CD4-positive, alpha-beta T cell treated with Interleukin-17A for 4 hours (primary cell): ENCODE data around the gene BAD.
"Not testable (repeated sequence)": the region's sequence is repeated elsewhere in the genome, so short reads cannot be mapped to it uniquely, and the experiment has no call there.

Source experiments
- DNase-seq: peaks from one replicate; pipeline ENCODE4 v3.0.0-alpha.2; 2020; ENCODE audit warnings: mixed read lengths

Gene BAD

DNA sequence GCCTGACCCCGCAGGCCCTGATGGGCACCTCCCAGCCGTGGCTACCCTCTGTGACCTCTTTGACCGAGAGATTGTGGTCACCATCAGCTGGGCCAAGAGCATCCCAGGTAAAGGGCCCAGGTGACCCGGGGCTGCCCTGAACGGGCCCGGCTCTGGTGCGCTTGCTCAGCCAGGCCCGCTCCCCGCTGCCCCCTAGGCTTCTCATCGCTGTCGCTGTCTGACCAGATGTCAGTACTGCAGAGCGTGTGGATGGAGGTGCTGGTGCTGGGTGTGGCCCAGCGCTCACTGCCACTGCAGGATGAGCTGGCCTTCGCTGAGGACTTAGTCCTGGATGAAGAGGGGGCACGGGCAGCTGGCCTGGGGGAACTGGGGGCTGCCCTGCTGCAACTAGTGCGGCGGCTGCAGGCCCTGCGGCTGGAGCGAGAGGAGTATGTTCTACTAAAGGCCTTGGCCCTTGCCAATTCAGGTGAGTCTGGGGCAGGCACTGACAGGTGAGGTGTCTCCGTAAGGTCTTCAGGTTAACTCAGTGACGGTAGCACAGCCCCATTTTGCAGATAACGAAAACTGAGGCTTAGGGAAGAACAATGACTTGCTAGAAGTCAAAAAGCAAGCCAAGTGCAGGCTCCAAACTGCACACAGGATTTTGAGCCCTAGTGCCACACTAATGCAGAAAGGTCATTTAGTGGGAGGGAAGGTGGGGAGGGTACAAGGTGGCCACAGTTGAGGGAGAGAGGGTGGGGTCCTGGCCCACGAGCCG lies 30.5 kb upstream of the BAD start:
- DNase-seq, result no peak

DNA sequence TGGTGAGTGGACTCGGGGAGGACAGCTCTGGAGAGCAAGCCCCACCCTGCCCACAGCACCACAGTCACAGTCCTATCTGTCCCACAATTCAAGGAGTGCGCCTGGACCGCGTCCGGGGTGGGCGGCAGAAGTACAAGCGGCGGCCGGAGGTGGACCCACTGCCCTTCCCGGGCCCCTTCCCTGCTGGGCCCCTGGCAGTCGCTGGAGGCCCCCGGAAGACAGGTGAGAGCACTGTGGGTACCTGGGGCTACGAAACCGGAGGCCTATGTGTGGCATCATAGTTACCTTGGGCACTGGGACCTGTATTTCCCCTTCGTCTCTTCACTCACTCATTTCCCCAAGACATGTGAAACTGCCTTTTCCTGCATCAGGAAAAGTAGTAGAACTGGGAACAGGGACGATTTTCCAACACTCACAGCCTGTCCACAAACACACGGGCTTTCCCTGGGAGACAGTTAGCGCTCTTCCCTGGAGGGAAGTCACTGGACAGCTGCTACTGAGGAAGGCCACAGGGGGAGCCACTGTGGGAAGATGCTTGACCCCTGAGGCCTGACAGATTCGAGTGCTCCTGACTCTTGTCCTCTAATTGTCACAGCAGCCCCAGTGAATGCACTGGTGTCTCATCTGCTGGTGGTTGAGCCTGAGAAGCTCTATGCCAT lies 29.8 kb upstream of the BAD start:
- DNase-seq, result no peak

DNA sequence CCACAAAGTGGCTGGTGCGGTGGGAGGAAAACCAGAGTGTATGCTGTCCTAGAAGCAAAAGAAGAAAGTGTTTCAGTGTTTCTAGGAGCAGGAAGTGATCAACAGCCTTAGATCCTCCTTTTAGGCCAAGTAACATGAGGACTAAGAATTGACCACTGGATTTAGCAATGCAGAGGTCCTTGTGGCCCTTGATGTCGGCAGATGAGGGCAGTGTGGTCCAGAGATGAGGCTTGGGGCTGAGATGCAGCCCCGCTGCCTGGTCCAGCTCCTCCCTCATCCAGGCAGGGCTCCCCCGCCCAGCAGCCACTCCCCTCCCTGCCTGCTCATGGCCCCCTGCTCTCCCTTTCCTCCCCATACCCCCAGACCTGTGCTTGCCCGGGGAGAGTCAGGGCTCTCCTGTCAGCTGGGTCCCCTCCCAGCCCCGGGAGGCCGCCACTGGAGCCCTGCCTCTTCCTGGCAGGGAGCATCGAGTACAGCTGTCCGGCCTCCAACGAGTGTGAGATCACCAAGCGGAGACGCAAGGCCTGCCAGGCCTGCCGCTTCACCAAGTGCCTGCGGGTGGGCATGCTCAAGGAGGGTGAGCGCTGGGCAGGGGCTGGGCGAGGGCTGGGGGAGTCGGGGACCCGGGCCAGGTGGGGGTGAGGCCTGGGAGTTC lies 29.2 kb upstream of the BAD start:
- DNase-seq, result no peak

DNA sequence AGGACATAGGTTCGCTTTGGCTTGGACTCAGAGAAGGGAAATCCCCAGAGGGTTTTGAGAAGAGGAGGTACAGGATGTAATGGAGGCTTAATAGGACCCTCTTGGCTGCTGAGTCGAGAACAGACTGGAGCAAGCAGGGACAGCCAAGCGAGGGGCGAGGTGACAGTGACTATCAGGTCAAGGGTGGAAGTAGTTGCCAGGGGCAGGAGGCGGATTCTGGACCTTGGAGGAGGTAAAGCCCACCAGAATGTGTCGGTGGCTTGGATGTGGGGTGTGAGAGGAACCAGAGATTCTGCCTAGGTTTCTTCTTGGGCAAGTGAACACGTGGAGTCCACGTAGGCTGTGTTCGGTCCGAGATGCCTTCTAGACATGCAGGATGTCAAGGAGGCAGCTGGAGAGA lies 28.5 kb upstream of the BAD start:
- DNase-seq, result no peak

DNA sequence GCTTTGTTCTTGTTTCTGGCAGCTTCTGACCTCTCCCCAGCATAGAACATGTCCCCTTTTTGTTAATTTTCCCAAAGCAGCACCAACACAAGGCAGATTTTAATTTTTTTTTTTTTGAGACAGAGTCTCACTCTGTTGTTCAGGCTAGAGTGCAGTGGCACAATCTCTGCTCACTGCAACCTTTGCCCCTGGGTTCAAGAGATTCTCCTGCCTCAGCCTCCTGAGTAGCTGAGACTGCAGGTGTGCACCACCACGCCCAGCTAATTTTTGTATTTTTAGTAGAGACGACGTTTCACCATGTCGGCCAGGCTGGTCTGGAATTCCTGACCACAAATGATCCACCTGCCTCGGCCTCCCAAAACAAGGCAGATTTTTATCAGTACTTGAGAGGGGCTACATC lies 23.3 kb upstream of the BAD start:
- DNase-seq, result not testable (repeated sequence)

DNA sequence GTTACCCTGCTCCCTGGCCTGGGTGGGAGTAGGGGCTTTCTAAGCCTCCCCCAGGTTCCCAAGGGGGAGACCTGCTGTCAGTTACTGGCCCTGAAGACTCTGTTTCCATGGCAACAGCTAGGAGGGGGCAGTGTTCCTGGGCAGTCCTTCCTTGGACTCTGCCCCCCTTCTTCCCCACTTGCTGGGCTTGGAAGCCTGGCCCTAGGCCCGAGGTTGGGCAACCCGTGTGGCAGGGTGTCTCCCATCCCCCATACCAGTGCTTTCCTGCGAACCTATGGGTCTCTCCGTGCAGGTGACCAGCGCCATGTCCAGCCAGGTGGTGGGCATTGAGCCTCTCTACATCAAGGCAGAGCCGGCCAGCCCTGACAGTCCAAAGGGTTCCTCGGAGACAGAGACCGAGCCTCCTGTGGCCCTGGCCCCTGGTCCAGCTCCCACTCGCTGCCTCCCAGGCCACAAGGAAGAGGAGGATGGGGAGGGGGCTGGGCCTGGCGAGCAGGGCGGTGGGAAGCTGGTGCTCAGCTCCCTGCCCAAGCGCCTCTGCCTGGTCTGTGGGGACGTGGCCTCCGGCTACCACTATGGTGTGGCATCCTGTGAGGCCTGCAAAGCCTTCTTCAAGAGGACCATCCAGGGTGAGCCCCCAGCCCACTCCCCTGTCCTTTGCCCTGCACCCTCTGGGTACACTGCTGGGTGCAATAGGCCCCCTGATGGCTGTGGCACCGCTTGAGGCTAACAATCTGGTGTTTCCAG lies 22.6 kb upstream of the BAD start:
- no peak for DNase-seq

DNA sequence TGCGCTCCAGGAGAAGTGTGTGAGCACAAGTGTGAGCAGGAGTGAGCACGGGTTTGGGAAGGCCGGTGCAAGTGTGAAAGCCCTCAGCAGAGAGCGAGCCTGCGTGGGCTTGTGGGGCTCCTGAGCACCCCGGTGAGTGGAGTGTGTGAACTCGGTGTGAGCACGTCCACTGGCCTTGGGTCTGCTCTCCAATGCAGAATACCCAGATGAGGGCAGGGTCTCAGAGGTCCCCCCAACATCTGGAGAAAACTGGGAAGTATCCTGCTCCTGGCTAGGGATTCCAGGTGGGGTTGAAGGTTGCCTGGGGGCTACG lies 22.1 kb upstream of the BAD start:
- DNase-seq, result no peak

DNA sequence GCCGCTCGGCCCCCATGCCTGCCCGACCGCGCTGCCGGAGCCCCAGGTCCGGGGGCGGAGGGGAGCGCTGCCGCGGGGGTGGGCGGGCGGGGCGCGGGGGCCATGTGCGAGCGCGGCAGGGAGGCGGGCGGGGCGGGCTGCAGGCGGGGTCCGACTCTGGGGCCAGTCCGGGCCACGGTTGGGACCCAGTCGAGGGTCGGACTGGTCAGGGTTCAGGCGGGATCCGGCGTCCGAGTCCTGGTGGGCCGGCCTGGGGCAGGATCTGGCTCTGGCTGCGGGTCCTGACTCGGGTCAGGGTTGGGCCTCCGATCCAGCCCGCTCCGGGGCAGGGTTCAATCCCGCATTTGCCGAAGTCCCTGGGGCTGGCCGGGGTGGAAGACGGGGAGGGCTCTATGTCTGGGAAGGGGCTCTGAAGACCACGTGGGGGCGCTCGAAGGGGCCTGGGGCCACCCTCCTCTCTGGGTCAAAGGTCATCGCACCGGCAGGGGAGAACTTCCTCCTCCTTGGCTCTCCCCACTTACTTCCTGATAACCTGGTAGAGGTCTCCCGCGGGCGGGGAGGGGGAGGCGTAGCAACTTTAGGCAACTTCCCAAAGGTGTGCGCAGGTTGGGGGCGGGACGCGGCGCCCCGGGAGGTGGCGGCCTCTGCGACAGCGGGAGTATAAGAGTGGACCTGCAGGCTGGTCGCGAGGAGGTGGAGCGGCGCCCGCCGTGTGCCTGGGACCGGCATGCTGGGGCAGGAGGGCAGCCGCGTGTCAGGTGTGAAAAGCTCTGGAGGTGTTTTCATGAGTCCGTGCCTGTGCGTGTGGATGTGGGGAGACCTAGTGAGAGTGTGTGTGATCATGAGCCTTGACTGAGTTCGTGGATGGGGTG lies 21.5 kb upstream of the BAD start:
- peak; percentile 81 for DNase-seq

DNA sequence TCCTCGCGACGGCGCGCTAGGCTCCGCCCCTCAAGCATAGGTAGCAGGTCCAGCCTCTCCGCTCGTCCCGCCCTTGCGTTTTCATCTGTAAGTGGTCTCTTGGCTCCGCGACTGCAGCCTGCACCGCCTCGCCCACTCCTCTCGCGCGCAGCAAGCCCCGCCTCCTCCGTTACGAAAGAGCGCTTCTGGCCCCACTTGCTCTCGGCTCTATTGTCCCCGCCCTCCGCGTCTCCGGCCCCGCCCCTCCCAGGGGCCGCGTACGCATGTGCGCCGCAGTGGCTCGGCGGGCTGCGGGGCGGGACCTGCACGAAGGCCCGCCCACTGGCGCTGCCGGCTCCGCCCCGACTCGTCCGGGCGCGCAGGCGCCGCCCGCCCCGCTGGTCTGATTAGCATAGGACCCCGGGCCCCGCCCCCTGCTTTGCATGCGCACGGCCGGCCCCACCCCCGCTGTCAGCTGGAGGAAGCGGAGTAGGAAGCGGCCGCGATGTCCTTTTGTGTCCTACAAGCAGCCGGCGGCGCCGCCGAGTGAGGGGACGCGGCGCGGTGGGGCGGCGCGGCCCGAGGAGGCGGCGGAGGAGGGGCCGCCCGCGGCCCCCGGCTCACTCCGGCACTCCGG lies 20.7 kb upstream of the BAD start, which contains the start of gene ESRRA:
TSS of gene ESRRA (plus strand) at position 450 of the 616 bp plus-strand sequence. CDS start 1,656 bp downstream, outside the sequence.
- peak; percentile 100 for DNase-seq

DNA sequence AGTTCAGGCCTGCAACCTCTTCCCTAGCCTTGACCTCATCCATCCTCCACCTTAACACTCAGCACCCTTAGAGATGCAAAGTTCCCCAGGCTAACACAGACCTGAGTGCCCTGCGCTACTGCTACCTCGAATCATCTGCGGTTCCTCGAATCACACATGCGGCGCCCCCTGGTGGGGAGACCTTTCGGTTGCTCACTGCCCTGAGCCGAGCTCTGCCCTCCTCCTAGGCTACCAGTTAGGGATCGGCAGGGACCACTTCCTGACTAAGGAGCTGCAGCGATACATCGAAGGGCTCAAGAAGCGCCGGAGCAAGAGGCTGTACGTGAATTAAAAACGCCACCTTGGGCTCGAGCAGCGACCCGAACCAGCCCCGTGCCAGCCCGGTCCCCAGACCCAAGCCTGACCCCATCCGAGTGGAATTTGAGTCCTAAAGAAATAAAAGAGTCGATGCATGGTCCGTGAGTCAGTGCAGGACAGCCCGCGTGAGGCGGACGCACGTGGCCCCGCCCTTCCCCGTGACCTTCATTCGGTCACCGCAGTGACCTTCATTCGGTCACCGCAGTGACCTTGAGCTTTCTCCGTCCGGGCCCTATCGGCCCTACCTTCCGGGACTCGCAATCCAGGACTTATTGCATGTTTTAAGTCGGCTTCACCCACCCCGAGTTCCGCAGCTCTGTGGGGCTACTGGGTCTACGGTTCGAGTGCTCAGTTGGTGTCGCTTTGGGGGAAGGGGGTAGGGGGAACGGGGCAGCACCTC lies 20.0 kb upstream of the BAD start:
- peak; percentile 99 for DNase-seq

DNA sequence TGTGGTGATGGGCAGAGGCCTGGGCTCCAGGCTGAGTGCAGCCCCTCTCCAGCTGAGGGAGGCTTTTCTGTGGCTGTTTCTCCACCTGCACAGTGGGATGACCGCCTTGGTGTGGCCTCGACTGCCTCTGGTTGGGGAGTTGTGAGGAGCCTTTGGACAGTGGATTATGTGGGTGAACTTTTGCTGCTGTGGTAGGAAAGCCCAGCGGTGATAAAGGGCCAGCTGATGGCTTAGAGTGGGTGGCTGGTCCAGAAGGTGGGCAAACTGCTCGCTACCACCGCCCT lies 19.5 kb upstream of the BAD start:
- DNase-seq, result no peak

DNA sequence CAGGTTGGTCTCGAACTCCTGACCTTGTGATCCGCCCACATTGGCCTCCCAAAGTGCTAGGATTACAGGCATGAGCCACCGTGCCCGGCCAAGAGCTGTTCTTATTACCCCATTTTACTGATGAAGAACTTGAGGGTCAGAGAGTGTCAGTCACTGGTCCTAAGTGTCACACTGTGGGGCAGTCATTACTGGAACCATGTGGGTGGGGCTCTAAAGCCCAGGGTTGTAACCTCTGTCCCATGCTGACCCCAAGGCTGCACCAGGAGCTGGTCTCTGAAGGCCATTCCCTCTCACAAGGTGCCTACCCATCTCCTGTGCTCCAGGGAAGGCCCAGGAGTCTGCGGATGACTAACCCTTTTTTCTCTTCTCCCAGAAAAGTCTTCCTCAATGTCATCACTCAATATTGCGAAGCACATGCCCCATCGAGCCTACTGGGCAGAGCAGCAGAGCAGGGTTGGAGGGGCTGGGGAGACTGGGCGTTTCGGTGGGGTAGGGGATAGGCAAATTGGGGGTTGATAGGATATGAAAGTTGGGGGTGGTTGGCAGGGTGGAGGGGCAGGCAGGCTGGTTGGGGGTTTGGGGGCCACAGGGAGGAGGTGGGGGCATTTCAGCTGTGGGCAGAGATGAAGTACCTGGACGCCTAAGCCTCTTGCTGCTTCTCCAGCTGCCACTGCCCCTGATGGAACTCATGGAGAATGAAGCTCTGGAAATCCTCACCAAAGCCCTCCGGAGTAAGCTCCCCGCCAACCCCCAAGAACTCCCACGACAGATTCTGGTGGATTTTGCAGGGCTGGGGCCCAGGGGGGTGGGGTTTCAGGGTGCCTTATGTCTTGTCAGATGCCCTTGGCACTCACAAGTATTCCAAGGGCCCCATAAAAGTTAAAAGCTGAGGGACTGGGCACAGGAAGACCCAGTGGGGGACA lies 18.9 kb upstream of the BAD start:
- no peak for DNase-seq

DNA sequence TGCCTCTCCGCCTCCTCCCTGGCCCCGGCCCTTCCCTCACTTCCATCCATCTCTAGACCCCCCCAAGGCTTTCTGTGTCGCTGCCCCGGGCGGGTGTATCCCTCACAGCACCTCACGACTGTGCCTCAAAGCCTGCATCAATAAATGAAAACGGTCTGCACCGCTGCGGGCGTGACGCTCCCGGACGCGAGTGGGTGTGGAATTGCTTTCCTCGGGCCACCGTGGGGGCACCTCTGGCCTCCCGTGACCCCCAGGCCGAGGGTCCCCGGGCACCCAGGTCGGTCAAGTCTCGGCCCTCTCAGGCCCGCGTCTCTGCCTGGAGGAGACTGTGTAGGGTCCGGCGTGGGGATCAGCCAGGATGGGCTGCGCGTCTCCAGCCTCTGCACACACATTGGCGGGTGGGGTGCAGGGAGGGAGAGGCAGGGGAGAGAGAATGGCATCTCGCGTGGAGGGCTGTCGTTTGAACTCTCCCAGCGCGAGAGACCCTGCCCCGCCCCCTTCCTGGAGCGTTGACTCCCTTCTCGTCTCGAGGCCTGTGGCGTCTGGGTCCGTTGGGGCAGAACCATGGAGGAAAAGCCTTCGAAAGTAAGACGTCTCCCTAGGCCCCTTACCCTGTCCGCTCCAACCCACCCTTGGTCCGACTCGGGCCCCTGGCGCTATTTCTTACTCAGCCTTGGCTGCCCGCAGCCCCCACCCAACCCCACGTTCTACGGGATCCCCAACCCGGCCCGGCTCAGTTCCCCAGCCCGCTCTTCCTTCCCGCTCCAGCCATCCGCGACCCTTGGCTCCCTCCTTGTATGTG lies 15.6 kb upstream of the BAD start, which contains the start of gene CATSPERZ:
TSS of gene CATSPERZ (plus strand) at position 512 of the 802 bp plus-strand sequence. CDS start at position 565, 53 bp downstream.
- DNase-seq, result peak; percentile 54

DNA sequence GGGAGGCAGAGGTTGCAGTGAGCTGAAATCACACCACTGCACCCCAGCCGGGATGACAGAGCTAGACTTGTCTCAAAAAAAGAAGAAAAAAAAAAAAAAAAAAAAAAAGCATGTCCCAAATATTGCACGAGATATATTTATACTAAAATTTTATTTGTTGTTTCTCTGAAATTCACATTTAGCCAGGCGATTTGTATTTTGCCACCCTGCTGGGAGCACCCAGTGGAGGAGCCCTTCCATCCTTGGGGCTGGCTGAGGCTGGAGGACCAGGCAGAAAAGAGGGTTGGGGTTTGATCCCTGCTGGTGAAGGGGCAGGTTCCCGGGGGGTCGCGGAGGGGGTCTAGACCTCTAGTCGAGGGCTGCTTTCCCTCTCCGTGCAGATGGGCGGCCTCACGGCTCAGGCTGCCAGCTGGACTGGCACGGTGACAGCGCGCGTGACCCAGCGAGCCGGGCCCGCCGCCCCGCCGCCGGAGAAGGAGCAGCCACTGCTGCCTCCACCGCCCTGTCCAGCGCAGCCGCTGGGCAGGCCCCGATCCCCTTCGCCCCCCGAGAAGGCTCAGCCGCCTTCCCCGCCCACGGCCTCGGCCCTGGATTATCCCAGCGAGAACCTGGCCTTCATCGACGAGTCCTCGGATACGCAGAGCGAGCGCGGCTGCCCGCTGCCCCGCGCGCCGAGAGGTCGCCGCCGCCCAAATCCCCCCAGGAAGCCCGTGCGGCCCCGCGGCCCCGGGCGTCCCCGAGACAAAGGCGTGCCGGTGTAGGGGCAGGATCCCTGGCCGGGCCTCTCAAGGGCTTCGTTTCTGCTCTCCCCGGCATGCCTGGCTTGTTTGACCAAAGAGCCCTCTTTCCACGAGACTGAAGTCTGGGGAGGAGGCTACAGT lies 14.7 kb upstream of the BAD start:
- DNase-seq, result no peak

DNA sequence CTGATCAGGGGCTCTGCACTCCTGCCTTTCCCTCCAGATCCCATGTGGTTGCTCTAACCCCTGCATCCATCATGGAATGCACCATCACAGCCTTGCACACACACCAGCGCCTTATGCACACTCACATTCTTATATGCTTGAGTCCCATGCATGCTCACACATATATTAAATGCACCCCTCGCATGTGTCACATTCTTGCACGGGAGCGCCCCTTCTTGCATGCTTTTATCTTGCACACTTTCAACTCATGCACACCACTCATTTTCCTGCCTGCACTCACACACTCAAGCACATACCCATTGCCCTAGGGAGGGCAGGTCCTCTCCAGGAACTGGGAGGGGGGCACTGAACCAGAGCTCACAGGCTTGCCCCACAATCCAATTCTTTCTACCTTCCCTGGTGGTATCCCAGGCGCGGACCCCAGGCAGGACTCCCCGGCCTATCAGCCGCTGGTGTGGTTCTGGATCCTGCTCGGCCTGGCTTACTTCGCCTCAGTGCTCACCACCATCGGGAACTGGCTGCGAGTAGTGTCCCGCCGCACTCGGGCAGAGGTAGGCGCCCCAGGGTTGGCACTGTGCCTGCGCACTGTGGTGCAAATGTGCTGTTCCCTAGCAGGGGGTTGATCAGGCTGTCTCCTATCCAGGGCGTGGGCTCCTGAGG lies 13.4 kb upstream of the BAD start:
- no peak for DNase-seq

DNA sequence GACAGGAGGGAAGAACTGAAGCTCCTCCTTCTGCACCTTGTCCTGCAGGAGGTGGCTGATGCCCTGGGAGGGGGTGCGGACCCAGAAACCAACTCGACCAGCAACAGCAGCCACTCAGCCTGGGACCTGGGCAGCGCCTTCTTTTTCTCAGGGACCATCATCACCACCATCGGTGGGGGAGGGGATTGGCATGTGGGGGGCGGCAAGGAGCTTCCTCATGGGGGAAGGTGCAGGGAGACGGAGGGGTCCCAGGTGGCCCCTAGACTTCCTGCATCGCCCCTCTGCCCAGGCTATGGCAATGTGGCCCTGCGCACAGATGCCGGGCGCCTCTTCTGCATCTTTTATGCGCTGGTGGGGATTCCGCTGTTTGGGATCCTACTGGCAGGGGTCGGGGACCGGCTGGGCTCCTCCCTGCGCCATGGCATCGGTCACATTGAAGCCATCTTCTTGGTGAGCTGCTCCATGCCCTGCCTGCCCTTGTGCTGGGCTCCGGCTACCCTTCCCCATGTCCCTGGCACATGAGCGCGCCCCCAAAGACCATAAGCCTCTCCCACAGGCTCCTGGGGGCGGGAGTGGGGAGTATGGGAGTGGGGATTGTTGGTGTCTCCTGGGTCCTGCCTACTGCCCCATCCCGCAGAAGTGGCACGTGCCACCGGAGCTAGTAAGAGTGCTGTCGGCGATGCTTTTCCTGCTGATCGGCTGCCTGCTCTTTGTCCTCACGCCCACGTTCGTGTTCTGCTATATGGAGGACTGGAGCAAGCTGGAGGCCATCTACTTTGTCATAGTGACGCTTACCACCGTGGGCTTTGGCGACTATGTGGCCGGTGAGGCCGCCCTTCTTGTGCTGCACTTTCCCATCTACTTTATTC lies 12.6 kb upstream of the BAD start:
- no peak for DNase-seq

DNA sequence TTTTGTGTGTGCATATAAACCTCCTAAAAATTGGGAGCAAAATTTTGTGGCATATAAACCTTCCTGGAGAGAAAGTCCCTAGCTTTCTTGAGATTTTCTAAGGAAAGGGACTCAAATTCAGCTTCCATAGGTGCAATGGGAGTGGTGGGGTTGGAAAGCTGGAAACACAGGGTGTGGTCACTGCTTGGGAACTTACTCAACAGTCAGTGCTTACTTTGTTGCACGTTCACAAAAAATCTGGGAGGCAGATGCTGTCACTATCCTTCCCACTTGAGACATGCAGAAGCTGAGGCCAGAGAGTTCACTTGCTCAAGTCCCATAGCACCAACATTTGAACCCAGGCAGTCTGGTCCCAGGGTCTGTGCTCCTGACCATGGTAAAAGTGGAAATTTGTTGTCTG lies 11.8 kb upstream of the BAD start:
- no peak for DNase-seq
